Measurements from ENCODE around the gene PRKAR1B.

The PRKAR1B gene

DNA sequence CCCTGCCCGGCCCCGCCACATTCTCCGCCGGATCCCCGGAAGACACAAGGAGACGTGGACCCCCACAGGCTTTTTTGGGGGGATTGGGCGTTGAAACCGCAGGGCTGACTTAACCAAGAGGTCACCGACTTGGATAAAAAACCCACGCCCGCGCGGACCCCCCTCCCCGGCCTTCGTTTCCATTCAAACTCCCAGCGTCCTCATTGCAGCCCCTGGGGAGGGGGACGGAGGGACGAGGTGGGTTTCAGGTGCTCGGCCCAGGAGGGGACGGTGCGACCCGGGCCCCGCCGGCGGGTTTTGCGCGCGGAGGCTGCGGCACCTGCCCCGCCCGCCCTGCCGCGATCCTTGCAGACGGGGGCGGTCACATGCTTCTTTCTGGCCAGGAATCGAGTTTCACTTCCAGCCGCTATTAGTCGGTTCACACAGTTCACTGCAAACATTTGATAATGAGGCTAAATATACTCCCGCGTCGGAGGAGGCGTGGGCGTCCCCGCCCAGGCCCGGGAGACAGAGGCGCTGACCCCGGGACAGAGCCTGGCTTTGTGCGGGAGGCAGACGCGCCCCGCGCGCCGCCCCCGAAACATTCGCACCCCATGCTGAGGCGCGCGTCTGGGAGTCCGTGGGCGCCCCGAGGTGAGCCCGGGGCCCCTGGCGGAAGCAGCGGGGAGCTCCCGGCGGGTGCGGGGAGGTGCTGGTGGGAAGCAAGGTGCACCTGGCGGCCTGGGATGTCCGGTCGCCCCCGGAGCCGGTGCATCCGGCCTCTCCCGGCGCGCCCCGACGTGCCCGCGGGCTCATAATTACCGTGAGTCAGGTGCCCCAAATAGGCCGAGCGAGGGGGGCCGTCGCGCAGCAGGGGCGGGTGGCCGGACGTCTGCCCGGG is 204.8 kb downstream of the PRKAR1B start:
- no peak for DNase-seq (ENCODE audit: low read depth in 2 of 2)

DNA sequence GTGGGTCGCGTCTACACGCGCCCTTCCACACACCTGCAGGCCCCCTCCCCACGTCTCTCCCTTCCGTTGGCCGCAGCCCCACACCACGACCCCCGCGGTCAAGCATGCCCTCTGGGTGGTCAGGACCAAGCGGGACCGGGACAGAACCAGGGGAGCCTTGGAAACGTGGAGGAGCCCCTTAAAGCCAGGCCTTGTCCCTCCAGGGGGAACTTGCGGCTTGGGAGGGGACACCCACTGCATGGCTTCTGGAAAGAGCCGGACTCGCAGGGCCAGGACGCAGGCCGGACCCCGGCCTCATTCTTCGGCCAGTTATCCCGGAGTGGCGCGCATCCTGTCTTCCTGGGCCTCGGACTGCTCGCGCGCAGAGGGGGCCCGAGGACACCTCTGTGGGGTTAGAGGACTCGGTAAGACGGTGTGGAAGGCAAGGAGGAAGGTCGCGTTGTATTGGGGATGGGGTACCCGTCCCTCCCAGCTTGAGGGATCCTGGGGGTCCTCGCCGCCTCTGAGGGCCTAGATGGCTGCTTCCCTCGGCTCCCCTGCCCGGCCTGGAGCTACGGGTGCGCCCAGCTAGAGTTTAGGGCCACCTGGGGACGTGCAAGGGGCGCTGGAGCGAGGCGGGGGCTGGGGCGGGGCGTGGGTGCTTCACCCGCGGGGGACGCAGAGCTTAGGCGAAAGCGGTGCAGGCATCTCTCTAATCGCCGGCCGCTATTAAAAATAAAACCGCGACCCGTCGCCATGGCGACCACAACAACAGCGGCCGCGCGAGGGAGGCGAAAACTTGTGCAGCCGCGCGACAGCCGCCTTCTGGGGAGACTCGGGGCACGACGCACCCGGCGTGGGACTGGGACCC is 205.6 kb downstream of the PRKAR1B start:
- DNase-seq (ENCODE audit: low read depth in 2 of 2), result no peak

DNA sequence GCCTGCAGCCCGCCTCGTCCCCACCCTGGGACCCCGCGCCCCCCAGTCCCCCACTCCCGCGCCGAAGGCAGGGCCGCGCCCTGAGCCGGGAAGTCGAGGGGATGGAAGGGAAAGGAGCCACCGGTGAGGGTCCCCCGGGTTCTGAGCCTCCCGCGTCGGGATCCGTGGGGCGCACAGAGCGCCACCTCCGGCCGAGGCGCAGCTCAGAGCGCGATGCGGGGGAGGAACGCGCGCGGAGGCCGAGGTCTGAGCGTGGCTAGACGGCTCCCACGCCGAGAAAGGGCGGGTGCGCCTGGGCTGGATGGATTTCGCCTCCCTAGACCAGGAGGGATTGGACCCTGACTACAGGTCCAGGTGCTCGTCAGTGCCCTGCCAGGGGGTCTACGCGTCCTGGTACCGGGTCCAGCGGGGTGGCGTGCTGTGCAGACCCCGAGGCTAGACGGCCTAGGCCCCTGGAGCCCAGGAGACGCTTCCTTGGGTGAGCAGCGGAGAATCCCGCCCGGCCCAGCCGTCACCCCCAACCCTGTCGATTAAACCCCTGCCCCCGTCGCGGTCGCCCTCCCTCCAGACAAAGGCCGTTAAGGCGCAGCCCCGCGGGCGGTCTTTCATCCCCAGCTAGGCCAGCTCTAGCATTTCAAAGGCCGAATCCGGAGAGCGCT is 206.4 kb downstream of the PRKAR1B start:
- DNase-seq (ENCODE audit: low read depth in 2 of 2), result no peak

DNA sequence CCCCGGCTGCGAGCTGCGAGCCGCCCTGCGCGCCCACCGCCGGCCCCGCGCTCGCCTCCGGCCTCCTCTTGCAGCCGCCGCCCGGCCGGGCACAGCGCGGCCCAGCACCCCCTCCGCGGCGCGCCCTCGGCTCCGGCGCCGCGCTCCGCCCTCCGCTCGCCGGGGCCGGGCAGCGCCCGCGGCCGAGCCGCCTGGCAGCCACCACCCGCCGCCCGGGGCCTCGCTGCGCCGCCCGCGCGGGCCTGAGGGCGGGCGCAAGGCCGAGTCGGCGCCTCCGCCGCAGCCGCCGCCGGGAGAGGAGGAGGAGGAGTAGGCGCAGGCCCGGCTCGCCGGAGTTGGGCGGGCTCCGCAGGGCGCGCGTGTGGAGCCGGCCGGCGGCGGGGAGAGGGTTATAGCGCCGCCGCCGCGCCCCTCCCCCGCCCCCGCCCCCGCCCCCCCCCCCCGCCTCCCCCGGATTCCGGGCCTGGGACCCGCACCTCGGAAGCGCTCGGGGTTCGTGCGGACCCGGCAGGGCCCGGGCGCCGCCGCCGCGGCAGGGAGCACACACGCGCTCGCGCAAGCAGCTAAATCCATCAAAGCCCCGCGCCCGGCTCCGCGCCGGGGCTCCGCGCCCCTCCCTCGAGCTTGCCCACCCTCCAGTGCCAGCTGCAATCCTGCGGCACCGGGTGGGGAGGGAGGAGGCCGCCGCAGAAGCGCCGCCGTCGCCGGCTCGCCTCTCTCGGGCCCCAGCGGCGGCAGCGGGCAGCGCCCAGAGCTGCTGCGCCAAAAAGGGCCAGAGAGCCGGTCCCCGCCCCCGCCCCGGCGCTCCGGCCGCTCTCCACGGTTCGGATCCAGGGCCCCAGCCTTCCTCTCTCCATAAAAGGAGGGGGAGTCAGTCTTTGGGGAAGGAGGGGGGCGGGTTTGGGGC is 207.3 kb downstream of the PRKAR1B start, which contains the start of gene PDGFA:
Gene PDGFA, minus strand, starts transcription at position 363 of the 907 bp plus-strand sequence. CDS start 845 bp downstream, outside the sequence.
- DNase-seq (ENCODE audit: low read depth in 2 of 2), result peak in 1 of 2 donors; percentile 25

DNA sequence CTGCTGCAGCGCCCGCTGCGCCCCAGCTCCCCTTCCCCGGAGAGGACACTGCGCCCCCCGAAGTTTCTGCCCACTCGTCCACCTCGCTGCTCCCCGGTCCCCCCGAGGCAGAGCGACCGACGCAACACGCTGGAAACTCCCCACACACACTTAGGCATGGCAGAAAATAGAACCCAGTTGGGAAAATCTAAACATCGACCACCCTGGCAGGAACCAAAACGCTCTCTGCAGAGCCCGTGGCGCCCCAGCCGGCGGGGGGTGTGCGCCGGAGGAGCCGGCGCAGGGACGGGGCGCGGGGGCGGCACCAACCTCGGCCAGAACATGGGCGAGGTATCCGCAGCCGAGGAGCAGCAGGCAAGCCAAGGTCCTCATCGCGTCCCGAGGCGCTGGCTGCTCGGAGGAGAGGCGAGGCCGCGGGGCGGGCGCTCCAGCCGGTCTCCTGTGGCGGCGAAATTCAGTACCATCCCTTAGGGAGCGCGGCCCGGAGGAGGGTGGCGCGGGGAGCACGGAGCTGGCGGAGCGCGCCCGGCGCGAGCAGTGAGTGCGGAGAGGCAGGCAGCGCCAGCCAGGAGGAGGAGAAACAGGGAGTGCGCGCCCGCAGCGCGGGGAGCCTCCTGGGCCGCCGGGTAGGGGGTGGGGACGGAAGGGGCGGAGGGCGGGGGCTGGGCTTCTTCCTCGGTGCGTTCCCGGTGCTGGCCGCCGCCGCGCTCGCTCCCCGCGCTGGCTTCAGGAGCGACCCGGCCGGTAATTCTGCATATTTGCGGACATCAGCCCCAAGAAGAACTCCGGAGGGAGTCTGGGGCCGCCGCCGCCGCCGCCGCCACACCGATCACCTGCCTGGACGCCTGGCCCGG is 208.2 kb downstream of the PRKAR1B start:
- peak in 1 of 2 donors; percentile 57 for DNase-seq (ENCODE audit: low read depth in 2 of 2)

DNA sequence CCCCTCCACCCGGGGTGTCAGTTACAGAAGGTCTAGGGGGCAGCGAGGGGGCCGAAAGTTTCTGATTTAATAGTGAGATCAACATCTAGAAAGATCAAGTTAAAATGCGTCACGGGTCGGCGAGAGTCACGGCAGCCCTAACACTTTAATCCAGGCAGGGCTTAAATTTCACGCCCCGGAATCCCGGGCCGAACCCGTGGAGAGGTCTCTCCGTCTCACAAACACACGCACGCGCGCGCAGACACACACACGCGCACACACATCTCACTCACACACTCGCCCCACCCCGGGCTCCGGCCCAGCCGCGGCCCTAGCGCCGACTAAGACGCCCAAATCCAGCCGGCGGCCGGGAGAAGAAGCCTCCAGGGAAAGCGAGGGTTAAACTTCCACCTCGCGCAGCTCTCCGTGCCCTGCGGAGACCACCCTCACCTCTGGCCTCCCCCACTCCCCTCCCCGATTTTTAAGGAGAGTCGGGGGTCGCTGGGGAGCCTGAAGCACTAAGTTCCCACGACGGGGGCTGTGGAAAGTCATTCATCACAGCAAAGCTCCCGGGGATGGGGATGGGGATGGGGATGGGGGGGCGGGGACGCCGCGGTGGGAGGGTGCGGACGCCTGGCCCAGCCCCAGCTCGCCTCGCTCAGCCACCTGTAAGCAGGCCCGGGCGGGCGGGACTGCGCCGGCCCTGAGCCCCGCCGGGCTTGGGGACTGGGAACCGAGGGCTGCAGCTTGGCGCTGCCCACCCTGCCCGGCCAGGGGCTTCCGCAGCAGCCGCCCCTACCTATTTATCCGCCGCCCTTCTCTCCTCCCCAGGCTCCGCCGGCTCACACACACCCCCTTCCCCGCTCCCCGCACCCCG is 209.1 kb downstream of the PRKAR1B start:
- no peak for DNase-seq (ENCODE audit: low read depth in 2 of 2)

DNA sequence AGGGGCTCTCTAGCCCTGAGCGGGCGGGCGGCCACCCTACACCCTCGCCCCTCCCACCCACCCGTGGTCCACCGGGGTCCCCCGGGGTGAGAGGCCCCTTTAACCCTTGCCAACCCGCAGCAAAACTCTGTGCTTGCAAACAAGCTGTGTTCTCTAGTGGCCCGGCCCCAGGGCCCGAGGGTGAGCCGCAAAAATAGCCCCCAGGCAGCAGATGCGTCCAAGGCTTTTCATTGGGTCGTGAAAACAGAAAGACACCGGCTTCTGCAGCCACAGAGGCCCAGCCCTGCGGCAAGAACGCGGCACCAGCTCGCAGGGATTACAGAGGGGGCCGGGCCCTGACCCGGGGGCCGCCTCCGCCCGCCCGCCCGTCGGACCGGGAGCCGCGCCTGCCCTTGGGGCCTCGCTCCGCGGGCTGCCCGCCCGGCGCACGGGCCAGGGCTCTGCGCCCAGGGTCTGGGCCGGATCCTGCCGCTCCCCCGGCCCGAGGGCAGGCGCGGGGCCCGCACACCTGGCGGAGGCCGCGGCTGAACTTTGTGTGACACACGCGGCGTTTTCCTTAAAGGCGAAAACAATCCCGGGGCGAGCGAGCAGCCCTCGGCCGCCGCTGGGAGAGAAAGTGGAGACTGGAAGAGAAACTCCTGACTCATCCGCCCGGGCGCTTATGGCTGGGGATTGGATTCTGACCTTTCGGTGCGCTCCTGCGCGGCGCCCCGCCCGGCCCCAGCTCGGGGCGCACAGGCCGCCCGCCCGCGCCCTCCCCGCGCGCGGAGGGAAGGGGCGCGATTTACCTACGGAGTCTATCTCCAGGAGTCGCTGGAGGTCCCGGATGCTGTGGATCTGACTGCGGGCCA is 210.2 kb downstream of the PRKAR1B start:
- no peak for DNase-seq (ENCODE audit: low read depth in 2 of 2)

DNA sequence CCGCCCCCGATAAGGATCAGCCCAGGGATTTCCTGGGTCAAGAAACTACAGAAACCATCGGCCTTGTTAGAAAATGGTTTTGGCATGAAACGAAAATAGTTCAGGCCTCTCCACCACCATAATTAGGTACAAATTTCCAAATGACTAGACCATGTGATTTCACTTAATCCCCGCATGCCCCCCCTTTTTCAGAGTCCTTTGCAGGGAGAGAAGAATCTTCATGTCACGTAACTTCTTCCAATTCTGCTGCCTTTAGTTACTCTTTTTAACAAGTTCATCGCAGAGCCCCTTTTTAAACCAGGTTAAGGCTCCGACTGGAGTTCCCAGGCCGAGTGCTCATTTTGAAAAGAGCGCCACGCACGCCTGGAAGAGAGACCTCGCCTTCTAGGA is 210.9 kb downstream of the PRKAR1B start:
- no peak for DNase-seq (ENCODE audit: low read depth in 2 of 2)

DNA sequence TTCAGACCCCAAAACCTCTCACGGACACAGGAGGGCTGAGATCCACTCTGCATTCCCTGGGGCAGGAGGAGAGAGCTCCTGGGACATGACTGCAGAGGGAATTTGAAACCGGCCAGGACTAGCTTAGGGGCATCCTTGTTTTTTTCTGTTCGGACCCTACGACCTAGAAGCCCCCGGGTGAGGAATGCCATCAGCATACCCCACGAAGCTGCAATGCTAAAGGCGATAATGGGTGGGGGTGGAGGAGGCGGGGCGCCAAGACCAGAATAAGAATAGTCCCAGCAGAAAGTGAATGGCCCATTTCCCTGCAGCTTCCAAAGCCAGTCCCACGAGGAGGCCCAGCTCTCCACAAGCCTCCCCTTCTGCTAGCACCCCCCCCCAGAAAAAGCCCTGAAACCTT is 211.5 kb downstream of the PRKAR1B start:
- DNase-seq (ENCODE audit: low read depth in 2 of 2), result no peak

DNA sequence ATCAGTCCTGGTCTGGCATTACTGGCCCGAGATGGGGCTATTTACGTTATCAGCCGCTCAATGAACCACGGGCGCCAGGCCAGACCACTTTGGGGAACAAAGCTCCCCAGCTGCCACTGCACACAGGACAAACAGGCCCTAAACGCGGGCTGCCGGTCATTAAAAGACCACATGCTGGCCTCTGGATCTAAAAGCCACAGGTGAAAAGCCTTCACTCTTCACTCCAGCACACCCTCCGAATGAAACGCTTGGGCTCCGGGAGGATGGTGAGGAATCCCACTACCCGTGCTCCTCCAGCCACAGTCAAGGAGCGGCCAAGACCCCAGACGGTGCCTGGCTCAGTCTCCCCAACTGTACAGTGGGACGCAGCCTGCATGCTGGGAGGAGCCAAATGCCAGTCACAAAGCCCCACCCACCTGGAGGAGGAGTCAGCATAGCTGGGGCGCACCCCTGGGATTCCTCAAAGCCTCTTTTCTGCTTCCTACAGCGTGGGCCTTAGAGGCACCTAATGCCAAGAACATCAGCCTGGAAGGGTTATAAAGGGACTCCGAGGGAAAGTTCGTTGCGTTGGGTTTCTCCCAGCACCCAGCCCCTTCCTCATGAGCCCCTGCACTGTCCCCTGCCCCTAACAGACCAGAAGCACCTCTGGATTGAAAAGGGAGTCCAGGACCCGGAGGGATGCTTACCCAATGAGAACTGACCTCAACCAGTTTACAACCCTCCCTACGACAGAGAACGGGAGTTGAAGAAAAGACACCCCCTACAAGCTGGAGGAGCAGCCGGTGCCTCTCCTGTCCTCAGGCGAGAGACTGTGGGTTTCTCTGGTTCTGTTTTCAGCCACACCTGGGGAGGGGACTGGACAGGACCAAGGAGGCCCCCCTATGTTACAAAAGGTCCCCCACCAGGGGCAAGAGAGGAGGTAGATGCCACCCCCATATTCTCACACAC is 212.2 kb downstream of the PRKAR1B start:
- DNase-seq (ENCODE audit: low read depth in 2 of 2), result no peak

DNA sequence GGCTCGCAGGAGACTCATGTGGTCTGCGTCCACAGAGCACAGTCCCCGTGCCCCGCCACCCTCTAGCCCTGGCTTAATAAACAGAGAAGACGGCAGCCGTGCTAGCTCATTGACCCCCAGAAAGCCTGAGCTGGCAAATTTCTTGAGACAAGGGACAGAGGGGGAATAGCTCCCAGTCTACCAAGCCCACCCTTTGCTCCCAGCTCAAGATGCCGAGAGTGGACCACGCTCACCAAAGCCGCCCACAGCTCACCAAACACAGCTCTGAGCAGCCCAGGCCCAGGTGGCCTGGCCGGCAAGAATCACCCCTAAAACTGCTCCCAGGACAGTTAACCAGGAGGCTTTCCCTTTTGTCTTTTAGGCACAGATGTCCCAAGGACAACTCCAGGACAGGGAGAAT is 212.8 kb downstream of the PRKAR1B start:
- no peak for DNase-seq (ENCODE audit: low read depth in 2 of 2)

DNA sequence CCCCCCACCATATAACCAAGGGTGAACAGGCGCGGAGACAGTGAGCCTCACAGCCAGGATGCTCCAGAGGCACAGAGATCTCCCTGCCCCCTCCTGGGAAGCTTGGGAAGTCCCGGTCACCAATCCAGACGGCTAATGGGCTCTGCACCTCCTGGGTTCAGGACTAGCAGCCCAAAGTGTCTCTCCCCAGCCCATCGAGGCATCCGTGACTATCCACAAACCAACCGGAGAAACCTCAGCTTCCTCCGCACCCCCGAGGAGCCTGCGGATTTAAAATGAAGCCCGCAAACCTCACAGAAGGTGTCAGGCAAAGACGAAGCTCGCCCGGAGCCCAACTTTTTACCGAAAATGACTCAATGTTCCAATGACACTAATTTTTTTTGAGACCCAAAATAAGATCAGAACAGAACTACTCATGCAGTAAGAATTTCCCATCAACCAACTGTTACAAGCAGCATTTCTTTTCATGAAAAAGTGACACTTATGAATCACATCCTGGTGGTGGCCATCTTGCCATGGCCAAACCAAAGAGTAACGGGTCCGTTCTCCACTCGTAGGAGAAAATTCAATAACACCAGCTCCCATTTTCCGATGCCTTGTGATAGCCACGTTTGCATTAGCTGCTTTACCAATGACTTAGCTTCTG is 213.4 kb downstream of the PRKAR1B start:
- DNase-seq (ENCODE audit: low read depth in 2 of 2), result no peak

DNA sequence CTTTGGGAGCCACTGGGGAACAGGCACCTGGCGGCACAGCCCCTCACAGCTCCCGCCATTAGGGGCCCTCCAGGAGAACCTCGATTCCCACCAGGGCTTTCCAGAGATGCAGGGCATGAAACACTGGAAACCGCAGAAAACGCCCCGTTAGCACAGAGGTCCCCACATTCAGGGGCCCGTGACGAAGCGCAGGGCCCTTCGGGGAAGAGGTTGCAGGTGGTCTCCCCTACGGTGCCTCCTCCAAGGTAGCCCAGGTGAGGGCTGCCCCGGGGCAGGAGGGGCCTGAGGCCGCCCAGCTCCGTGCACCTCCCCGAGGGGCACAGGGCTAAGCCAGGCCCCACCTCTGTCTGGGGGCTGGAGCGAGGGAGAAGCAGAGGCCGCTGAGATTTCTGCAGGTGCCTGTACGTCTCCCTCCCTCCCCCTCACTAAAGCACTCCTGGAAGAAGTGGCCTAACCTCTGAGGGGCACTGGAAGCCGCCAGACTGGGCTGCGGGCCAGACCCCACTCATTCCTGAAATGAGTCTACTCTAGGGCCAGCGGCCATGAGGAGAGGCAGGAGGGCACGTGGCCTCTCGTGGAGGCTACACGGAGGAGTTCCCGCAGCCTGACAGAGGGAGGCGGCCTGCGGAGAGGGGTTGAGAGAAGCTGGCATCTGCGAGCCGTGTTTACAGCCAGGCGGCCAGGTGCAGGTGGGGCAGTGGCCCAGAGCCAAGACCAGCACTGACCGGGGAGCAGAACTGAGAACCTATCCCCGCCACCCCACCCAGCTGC is 214.4 kb downstream of the PRKAR1B start:
- DNase-seq (ENCODE audit: low read depth in 2 of 2), result no peak

DNA sequence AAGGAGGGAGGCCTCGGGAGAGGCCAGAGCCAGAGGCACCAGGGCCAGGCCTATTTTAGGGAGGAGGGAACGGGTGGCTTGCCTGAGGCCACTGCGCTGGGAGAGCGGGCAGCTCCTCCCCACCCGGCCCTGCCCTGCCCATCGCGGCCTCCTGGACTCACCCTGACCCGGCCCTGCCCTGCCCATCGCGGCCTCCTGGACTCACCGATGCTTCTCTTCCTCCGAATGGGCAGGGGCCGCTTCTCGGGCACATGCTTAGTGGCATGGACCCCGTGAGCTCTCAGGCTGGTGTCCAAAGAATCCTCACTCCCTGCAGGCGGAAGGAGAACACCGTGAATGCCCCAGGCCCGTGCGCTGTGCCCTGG is 215.0 kb downstream of the PRKAR1B start:
- no peak for DNase-seq (ENCODE audit: low read depth in 2 of 2)

DNA sequence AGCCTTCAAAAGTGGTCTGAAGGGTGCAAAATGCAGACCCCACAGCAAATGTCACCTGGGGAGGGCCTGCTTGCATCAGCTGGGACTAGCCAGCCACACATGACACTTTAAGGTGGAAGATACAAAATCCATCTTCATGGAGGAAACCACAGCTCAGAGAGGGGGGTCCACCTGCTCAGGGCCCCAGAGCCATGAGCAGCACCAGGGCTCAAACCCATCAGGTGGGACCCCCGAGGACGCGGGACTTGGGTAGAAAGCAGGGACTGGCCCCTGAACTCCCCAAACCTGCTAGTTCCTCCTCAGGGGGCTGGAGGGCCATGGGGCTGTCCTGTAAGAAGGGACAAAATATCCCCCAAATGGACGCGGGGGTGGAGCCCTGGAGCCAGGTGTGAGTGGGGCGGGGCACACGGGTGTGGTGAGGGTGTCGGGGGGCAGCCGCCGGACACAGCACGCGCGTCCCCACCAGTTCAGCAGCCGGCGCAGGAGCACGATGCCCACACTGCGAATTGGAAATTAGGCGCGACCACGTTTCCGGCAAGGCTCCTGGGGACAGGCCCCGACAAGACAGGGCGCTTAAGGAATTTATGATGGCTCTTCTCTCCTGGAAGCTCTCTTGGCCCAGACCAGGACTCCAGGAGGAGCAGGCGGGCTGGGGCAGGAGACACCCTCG is 215.5 kb downstream of the PRKAR1B start:
- no peak for DNase-seq (ENCODE audit: low read depth in 2 of 2)

Data from stimulated activated CD4-positive, alpha-beta T cell treated with anti-CD3 and anti-CD28 coated beads, Interleukin-1b, Interleukin-23, amount 100 ng/mL, for 4 hours (primary cell).